Osteoblast (primary cell): Measurements from ENCODE around the gene PIK3R2. TPM values are rescaled to one million over a fixed set of nuclear protein-coding genes. Genes with fewer than 3 reads are reported as not detected.

Experiments used
- DNase-seq: peaks from one replicate; pipeline ENCODE4 v3.0.0; 2011; ENCODE audit warnings: low spot score, mixed read lengths; ENCODE audit not compliant: insufficient read length; ENCODE audit errors: missing footprints
- H2AFZ ChIP-seq: 2 replicates; pipeline ENCODE4 v1.6.0; 2011; ENCODE audit warnings: mild to moderate bottlenecking, low read length
- H3K27ac ChIP-seq: 2 replicates; pipeline ENCODE4 v1.5.1; 2011; ENCODE audit warnings: mild to moderate bottlenecking, low read depth, low read length, moderate library complexity
- H3K27me3 ChIP-seq: 2 replicates; pipeline ENCODE4 v1.6.0; 2012; ENCODE audit warnings: mild to moderate bottlenecking, control low read depth, inconsistent platforms, low read length, moderate library complexity; ENCODE audit not compliant: insufficient read depth
- H3K36me3 ChIP-seq: 2 replicates; pipeline ENCODE4 v1.5.1; 2011; ENCODE audit warnings: mild to moderate bottlenecking, low read length, control low read depth, moderate library complexity; ENCODE audit not compliant: insufficient read depth
- H3K4me1 ChIP-seq: 2 replicates; pipeline ENCODE4 v1.5.1; 2011; ENCODE audit warnings: mild to moderate bottlenecking, low read length, control low read depth, moderate library complexity; ENCODE audit not compliant: insufficient read depth
- H3K4me2 ChIP-seq: 2 replicates; pipeline ENCODE4 v1.6.0; 2011; ENCODE audit warnings: mild to moderate bottlenecking, low read length; ENCODE audit not compliant: insufficient read depth
- H3K4me3 ChIP-seq: fragments of 200-600 bp; sonication (generic); 3 replicates; pipeline ENCODE4 v1.5.1; 2012; ENCODE audit warnings: mild to moderate bottlenecking, low read length, inconsistent platforms; ENCODE audit not compliant: insufficient read depth
- H3K79me2 ChIP-seq: 2 replicates; pipeline ENCODE4 v1.6.0; 2012; ENCODE audit warnings: mild to moderate bottlenecking, low read length, control low read depth, inconsistent platforms; ENCODE audit not compliant: insufficient read depth
- H3K9me3 ChIP-seq: 2 replicates; pipeline ENCODE4 v1.5.1; 2011; ENCODE audit warnings: low read depth, low read length, control low read depth
- H4K20me1 ChIP-seq: 2 replicates; pipeline ENCODE4 v1.6.0; 2012; ENCODE audit warnings: mild to moderate bottlenecking, low read length, control low read depth; ENCODE audit not compliant: insufficient read depth
- CTCF ChIP-seq: IDR thresholded peaks from 2 replicates; pipeline ENCODE4 v1.5.1; 2011; ENCODE audit warnings: mild to moderate bottlenecking, low read depth, low read length, moderate library complexity; ENCODE audit errors: extremely low read depth
- total RNA-seq: library from RNA; depleted of rRNA; stranded (reverse); fragments of >200 nt; gene quantifications from 2 replicates; pipeline ENCODE4 v1.2.3, GENCODE V29; 2012

The PIK3R2 gene
- total RNA-seq, 1 donor = 25.7 TPM

GRCh38 chr19:18194554-18195238 is 41.7 kb downstream of the PIK3R2 start:
- H3K4me2 ChIP-seq = peak overlapping the region; percentile 96
- peaks cover 19% of the 10 kb centered on the region for H3K4me1 ChIP-seq
- H2AFZ ChIP-seq = no peak overlapping the region
- H3K27ac ChIP-seq = peak overlapping the region; percentile 70
- no peaks in the 10 kb centered on the region for H4K20me1 ChIP-seq
- no peak for TF ChIP-seq CTCF
- no peaks in the 10 kb centered on the region for H3K9me3 ChIP-seq
- peak; percentile 68 for DNase-seq
- peak overlapping the region; percentile 82 for H3K4me3 ChIP-seq
- peaks cover 15% of the 10 kb centered on the region for H3K36me3 ChIP-seq
- H3K27me3 ChIP-seq = no peaks in the 10 kb centered on the region
- peaks cover 3% of the 10 kb centered on the region for H3K79me2 ChIP-seq

- Histone ChIP-seq H3K36me3 (peaks cover 18% of the 10 kb centered on the region), H2AFZ (no peak overlapping the region), H3K4me3 (no peak overlapping the region), H3K9me3 (no peaks in the 10 kb centered on the region), H3K4me1 (peaks cover 19% of the 10 kb centered on the region), H3K4me2 (no peak overlapping the region), H3K27ac (no peak overlapping the region), H4K20me1 (no peaks in the 10 kb centered on the region), H3K27me3 (no peaks in the 10 kb centered on the region), H3K79me2 (peaks cover 3% of the 10 kb centered on the region)
- DNase-seq = no peak
- TF ChIP-seq CTCF = no peak
Observed at GRCh38 chr19:18196511-18196845, 43.5 kb downstream of the PIK3R2 start.

- Histone ChIP-seq H3K9me3 (no peaks in the 10 kb centered on the region), H3K4me1 (peaks cover 15% of the 10 kb centered on the region), H3K27me3 (no peaks in the 10 kb centered on the region), H3K36me3 (peaks cover 18% of the 10 kb centered on the region), H4K20me1 (peaks cover 2% of the 10 kb centered on the region), H3K4me3 (no peak overlapping the region), H3K4me2 (no peak overlapping the region), H3K79me2 (peaks cover 6% of the 10 kb centered on the region), H2AFZ (no peak overlapping the region), H3K27ac (no peak overlapping the region)
- DNase-seq = peak; percentile 18
- no peak for TF ChIP-seq CTCF
Observed at GRCh38 chr19:18197306-18197705, 44.3 kb downstream of the PIK3R2 start.

- H3K4me3 ChIP-seq = no peak overlapping the region
- no peaks in the 10 kb centered on the region for H3K27me3 ChIP-seq
- H4K20me1 ChIP-seq = peaks cover 8% of the 10 kb centered on the region
- H3K4me1 ChIP-seq = peaks cover 17% of the 10 kb centered on the region
- H3K36me3 ChIP-seq = peaks cover 18% of the 10 kb centered on the region
- no peak for DNase-seq
- H3K27ac ChIP-seq = no peak overlapping the region
- no peak overlapping the region for H2AFZ ChIP-seq
- no peaks in the 10 kb centered on the region for H3K9me3 ChIP-seq
- H3K4me2 ChIP-seq = no peak overlapping the region
- no peak for TF ChIP-seq CTCF
- peaks cover 11% of the 10 kb centered on the region for H3K79me2 ChIP-seq
Observed at GRCh38 chr19:18197941-18198340, 45.0 kb downstream of the PIK3R2 start.
